Smooth muscle cell (in vitro differentiated cells): Measurements from ENCODE around the gene SLC25A21. TPM values are rescaled to one million over a fixed set of nuclear protein-coding genes. Genes with fewer than 3 reads are reported as not detected.

Experiments used
- DNase-seq: peaks from one replicate; lab custom pipeline; 2025; ENCODE audit not compliant: unreplicated experiment; lab: John Stamatoyannopoulos, UW
- H2AFZ ChIP-seq: fragments of 200-600 bp; sonication (generic); 2 replicates; pipeline ENCODE4 v1.6.0; 2016; ENCODE audit warnings: antibody characterized with exemption, low read depth, mild to moderate bottlenecking
- H3F3A ChIP-seq: fragments of 200-600 bp; sonication (generic); 2 replicates; pipeline ENCODE4 v1.6.0; 2017; ENCODE audit warnings: antibody characterized with exemption, low read depth
- H3K27ac ChIP-seq: fragments of 200-600 bp; sonication (generic); 2 replicates; pipeline ENCODE4 v1.5.1; 2016; ENCODE audit warnings: low read depth, mild to moderate bottlenecking
- H3K27me3 ChIP-seq: fragments of 200-600 bp; sonication (generic); 2 replicates; pipeline ENCODE4 v1.6.1; 2016; ENCODE audit warnings: low read depth, mild to moderate bottlenecking
- H3K36me3 ChIP-seq: fragments of 200-600 bp; sonication (generic); 2 replicates; pipeline ENCODE4 v1.5.1; 2016; ENCODE audit warnings: low read depth
- H3K4me1 ChIP-seq: fragments of 200-600 bp; sonication (generic); 2 replicates; pipeline ENCODE4 v1.5.1; 2016; ENCODE audit warnings: low read depth
- H3K4me2 ChIP-seq: fragments of 200-600 bp; sonication (generic); 2 replicates; pipeline ENCODE4 v1.6.0; 2016; ENCODE audit warnings: mild to moderate bottlenecking
- H3K4me3 ChIP-seq: fragments of 200-600 bp; sonication (generic); 2 replicates; pipeline ENCODE4 v1.5.1; 2016; ENCODE audit warnings: mild to moderate bottlenecking
- H3K79me2 ChIP-seq: fragments of 200-600 bp; sonication (generic); 2 replicates; pipeline ENCODE4 v1.6.0; 2016; ENCODE audit warnings: low read depth, mild to moderate bottlenecking
- H3K9ac ChIP-seq: fragments of 200-600 bp; sonication (generic); 2 replicates; pipeline ENCODE4 v1.6.0; 2016; ENCODE audit warnings: low read depth
- H3K9me3 ChIP-seq: fragments of 200-600 bp; sonication (generic); replicated peaks from 2 replicates; pipeline ENCODE4 v1.5.1; 2016; ENCODE audit warnings: low read depth
- H4K20me1 ChIP-seq: fragments of 200-600 bp; sonication (generic); 2 replicates; pipeline ENCODE4 v1.6.0; 2016; ENCODE audit warnings: low read depth
- WGBS: methylation state at CpG from one replicate; pipeline ENCODE4 v1.1.7; 2016; ENCODE audit warnings: low lambda C conversion rate; 5-methylcytosine and 5-hydroxymethylcytosine counted together
- polyA plus RNA-seq: library from polyadenylated mRNA; unstranded; fragments of >200 nt; fragmentation: Nextera tagmentation; extraction: Ambion mirVana; gene quantifications from 2 replicates; pipeline ENCODE4 v1.2.1, GENCODE V29; 2016
- total RNA-seq: library from RNA; depleted of rRNA; stranded (reverse); fragments of >200 nt; gene quantifications from 2 replicates; pipeline ENCODE4 v1.2.3, GENCODE V29; 2014
- TF ChIP-seq, protein P1 (sequence below): fragments of 200-600 bp; sonication (generic); IDR thresholded peaks from 2 replicates; pipeline ENCODE4 v1.5.1; 2017; ENCODE audit warnings: borderline replicate concordance, mild to moderate bottlenecking, antibody characterized with exemption; ENCODE audit not compliant: insufficient read depth, poor library complexity, severe bottlenecking

The SLC25A21 gene
- total and polyA plus RNA-seq, 2 experiments from 2014 or later: 1.1 TPM; not detected in 1

- Histone ChIP-seq H3K36me3 (no peaks in the 10 kb centered on the region), H3K9ac (no peak overlapping the region), H3K27me3 (no peaks in the 10 kb centered on the region), H2AFZ (no peak overlapping the region), H3K4me3 (no peak overlapping the region), H4K20me1 (no peaks in the 10 kb centered on the region), H3K79me2 (no peaks in the 10 kb centered on the region), H3K4me1 (peaks cover 3% of the 10 kb centered on the region), H3K9me3 (no peaks in the 10 kb centered on the region), H3K4me2 (peak overlapping the region; percentile 32), H3F3A (peaks cover 4% of the 10 kb centered on the region), H3K27ac (peak overlapping the region; percentile 31)
- WGBS: 3% methylated on average over 3 of the region's 3 CpGs
- no peak for DNase-seq
- TF ChIP-seq, protein P1, sequence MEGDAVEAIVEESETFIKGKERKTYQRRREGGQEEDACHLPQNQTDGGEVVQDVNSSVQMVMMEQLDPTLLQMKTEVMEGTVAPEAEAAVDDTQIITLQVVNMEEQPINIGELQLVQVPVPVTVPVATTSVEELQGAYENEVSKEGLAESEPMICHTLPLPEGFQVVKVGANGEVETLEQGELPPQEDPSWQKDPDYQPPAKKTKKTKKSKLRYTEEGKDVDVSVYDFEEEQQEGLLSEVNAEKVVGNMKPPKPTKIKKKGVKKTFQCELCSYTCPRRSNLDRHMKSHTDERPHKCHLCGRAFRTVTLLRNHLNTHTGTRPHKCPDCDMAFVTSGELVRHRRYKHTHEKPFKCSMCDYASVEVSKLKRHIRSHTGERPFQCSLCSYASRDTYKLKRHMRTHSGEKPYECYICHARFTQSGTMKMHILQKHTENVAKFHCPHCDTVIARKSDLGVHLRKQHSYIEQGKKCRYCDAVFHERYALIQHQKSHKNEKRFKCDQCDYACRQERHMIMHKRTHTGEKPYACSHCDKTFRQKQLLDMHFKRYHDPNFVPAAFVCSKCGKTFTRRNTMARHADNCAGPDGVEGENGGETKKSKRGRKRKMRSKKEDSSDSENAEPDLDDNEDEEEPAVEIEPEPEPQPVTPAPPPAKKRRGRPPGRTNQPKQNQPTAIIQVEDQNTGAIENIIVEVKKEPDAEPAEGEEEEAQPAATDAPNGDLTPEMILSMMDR: peak; percentile 25
These were observed 399.3 kb downstream of the SLC25A21 start for GRCh38 chr14:36773136-36773540.

- 82% methylated on average over 4 of the region's 4 CpGs for WGBS
- H3K27ac ChIP-seq: no peak overlapping the region
- no peak overlapping the region for H3K9ac ChIP-seq
- H3K9me3 ChIP-seq: no peaks in the 10 kb centered on the region
- no peaks in the 10 kb centered on the region for H3K79me2 ChIP-seq
- TF ChIP-seq, protein P1: no peak
- H3K4me3 ChIP-seq: no peak overlapping the region
- no peaks in the 10 kb centered on the region for H3K27me3 ChIP-seq
- no peak overlapping the region for H3K4me2 ChIP-seq
- H3F3A ChIP-seq: peaks cover 6% of the 10 kb centered on the region
- peaks cover 8% of the 10 kb centered on the region for H3K4me1 ChIP-seq
- H3K36me3 ChIP-seq: no peaks in the 10 kb centered on the region
- H4K20me1 ChIP-seq: no peaks in the 10 kb centered on the region
- DNase-seq: no peak
- no peak overlapping the region for H2AFZ ChIP-seq
These were observed 401.3 kb downstream of the SLC25A21 start for GRCh38 chr14:36771028-36771640.

- no peak overlapping the region for H3K4me2 ChIP-seq
- 77% methylated on average over 4 of the region's 4 CpGs for WGBS
These were observed 403.6 kb downstream of the SLC25A21 start for GRCh38 chr14:36768638-36769337.

More at GRCh38 chr14:36768638-36769337, 403.6 kb downstream of the SLC25A21 start:
- Histone ChIP-seq H3K27ac (no peak overlapping the region), H3F3A (peaks cover 3% of the 10 kb centered on the region), H3K27me3 (no peaks in the 10 kb centered on the region), H3K4me3 (no peak overlapping the region), H3K4me1 (peaks cover 8% of the 10 kb centered on the region), H4K20me1 (no peaks in the 10 kb centered on the region), H3K9ac (no peak overlapping the region), H3K36me3 (no peaks in the 10 kb centered on the region), H2AFZ (no peak overlapping the region), H3K9me3 (no peaks in the 10 kb centered on the region), H3K79me2 (no peaks in the 10 kb centered on the region)
- TF ChIP-seq, protein P1: no peak
- DNase-seq: no peak
